ENCODE results near the gene CSPG5. TPM values are rescaled to one million over a fixed set of nuclear protein-coding genes. Genes with fewer than 3 reads are reported as not detected.

Gene CSPG5
- total RNA-seq, 1 experiment from 2014 or later = 5.7 TPM

GRCh38 chr3:47556351-47556750 is 22.3 kb downstream of the CSPG5 start:
- H3K9ac ChIP-seq (ENCODE audit: extremely low read depth, insufficient read length, low read length) = no peak overlapping the region
- H3K79me2 ChIP-seq (ENCODE audit: insufficient read depth, low read length) = no peaks in the 10 kb centered on the region
- H2BK5ac ChIP-seq (ENCODE audit: insufficient read length, low read length) = no peak overlapping the region
- TF ChIP-seq, protein P1, sequence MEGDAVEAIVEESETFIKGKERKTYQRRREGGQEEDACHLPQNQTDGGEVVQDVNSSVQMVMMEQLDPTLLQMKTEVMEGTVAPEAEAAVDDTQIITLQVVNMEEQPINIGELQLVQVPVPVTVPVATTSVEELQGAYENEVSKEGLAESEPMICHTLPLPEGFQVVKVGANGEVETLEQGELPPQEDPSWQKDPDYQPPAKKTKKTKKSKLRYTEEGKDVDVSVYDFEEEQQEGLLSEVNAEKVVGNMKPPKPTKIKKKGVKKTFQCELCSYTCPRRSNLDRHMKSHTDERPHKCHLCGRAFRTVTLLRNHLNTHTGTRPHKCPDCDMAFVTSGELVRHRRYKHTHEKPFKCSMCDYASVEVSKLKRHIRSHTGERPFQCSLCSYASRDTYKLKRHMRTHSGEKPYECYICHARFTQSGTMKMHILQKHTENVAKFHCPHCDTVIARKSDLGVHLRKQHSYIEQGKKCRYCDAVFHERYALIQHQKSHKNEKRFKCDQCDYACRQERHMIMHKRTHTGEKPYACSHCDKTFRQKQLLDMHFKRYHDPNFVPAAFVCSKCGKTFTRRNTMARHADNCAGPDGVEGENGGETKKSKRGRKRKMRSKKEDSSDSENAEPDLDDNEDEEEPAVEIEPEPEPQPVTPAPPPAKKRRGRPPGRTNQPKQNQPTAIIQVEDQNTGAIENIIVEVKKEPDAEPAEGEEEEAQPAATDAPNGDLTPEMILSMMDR (conservative IDR thresholded peaks at IDR 0.05) = no peak
- H2BK20ac ChIP-seq (ENCODE audit: low read depth, low read length, poor library complexity, severe bottlenecking) = no peak overlapping the region
- Mint-ChIP-seq H3K4me3 (no peak overlapping the region), H3K27me3 (ENCODE audit: low read depth) (peaks cover 3% of the 10 kb centered on the region; the same call in 1 of the 2 replicates), H3K36me3 (ENCODE audit: insufficient read depth in 1 of 3, low read depth in 3 of 3) (no peaks in the 10 kb centered on the region), H3K4me1 (0 out of 4 replicates have a peak, but pooled peaks cover 0 to 4% of the 10 kb centered on the region in 2 experiments), H3K9me3 (no peaks in the 10 kb centered on the region), H3K27ac (no peak overlapping the region)
- no peak overlapping the region for H2BK15ac ChIP-seq (ENCODE audit: low read depth, low read length)
- no peak overlapping the region for H3K14ac ChIP-seq (ENCODE audit: insufficient read depth, low read length)
- no peak overlapping the region for H2AK5ac ChIP-seq (ENCODE audit: insufficient read length, low read length)
- DNase-seq = no peak
- no peak overlapping the region for H4K5ac ChIP-seq (ENCODE audit: insufficient read length, low read depth, low read length)
- no peak overlapping the region for H3K4ac ChIP-seq (ENCODE audit: low read depth, low read length)
- H2AFZ ChIP-seq (ENCODE audit: low read length) = no peak overlapping the region
- H4K20me1 ChIP-seq (ENCODE audit: control insufficient read depth, insufficient read depth, insufficient read length) = no peaks in the 10 kb centered on the region
- no peaks in the 10 kb centered on the region for H3K27me3 ChIP-seq (ENCODE audit: insufficient read depth, low read length)
- no peak overlapping the region for H3K23ac ChIP-seq (ENCODE audit: insufficient read length, low read depth, low read length)
- no peak overlapping the region for H3K27ac ChIP-seq (ENCODE audit: insufficient read length, low read depth, low read length)
- H2BK12ac ChIP-seq (ENCODE audit: insufficient read length, low read depth, low read length) = no peak overlapping the region
- H3K4me2 ChIP-seq (ENCODE audit: insufficient read depth, insufficient read length, low read length) = no peak overlapping the region
- H3K79me1 ChIP-seq (ENCODE audit: insufficient read depth, low read depth, low read length, poor library complexity, severe bottlenecking) = no peaks in the 10 kb centered on the region
- no peak overlapping the region for H4K8ac ChIP-seq (replicated peaks; ENCODE audit: insufficient read length, low read depth, low read length)
- no peak overlapping the region for H3K56ac ChIP-seq (ENCODE audit: insufficient read length, low read depth, low read length)
- H2BK120ac ChIP-seq (ENCODE audit: low read depth, low read length, poor library complexity, severe bottlenecking) = no peak overlapping the region
- H3K9me3 ChIP-seq (ENCODE audit: control insufficient read depth, low read depth, low read length) = no peaks in the 10 kb centered on the region
- H3K4me1 ChIP-seq (ENCODE audit: insufficient read depth, low read length) = no peaks in the 10 kb centered on the region
- no peaks in the 10 kb centered on the region for H3K23me2 ChIP-seq (ENCODE audit: insufficient read length, low read depth, low read length, poor library complexity, severe bottlenecking)
- no peak overlapping the region for H4K91ac ChIP-seq (ENCODE audit: insufficient read length, low read depth, low read length)
- WGBS (ENCODE audit: extremely low coverage, insufficient read length, low lambda C conversion rate) = no CpG with 5 or more reads among the region's 2 CpGs
- H3T11ph ChIP-seq (ENCODE audit: low read length) = no peak overlapping the region
- H3K18ac ChIP-seq (ENCODE audit: insufficient read length, low read depth, low read length) = no peak overlapping the region
